Fibroblast of the aortic adventitia (primary cell): ENCODE data around the gene TARDBP. TPM values are rescaled to one million over a fixed set of nuclear protein-coding genes. Genes with fewer than 3 reads are reported as not detected.

Source experiments
- DNase-seq: peaks from one replicate; pipeline ENCODE4 v3.0.0-alpha.2; 2010; ENCODE audit warnings: low read depth
- H3K4me3 ChIP-seq: 2 replicates; pipeline ENCODE4 v1.5.1; 2011; ENCODE audit warnings: low read depth, mild to moderate bottlenecking, control low read depth, low read length, moderate library complexity
- CTCF ChIP-seq: IDR thresholded peaks from 2 replicates; pipeline ENCODE4 v1.5.1; 2011; ENCODE audit warnings: mild to moderate bottlenecking, low read length, control low read depth, inconsistent platforms; ENCODE audit not compliant: insufficient read depth
- total RNA-seq: library from RNA; depleted of rRNA; stranded (reverse); fragments of >200 nt; gene quantifications from 2 replicates; pipeline ENCODE4 v1.2.3, GENCODE V29; 2012; ENCODE audit warnings: low replicate concordance

The TARDBP gene
- total RNA-seq, 1 donor, result 66.1 TPM

- no peak for DNase-seq
- H3K4me3 ChIP-seq, result no peak overlapping the region
- TF ChIP-seq CTCF, result no peak
These were observed 29.6 kb downstream of the TARDBP start for GRCh38 chr1:11042065-11042464.

GRCh38 chr1:11042995-11043874 lies 30.8 kb downstream of the TARDBP start:
- no peak for DNase-seq

GRCh38 chr1:11044086-11044848 lies 31.8 kb downstream of the TARDBP start:
- no peak for DNase-seq
- H3K4me3 ChIP-seq, result no peak overlapping the region
- no peak for TF ChIP-seq CTCF

More at GRCh38 chr1:11042995-11043874, 30.8 kb downstream of the TARDBP start:
- no peak for TF ChIP-seq CTCF
- no peak overlapping the region for H3K4me3 ChIP-seq

GRCh38 chr1:11044849-11045427 lies 32.5 kb downstream of the TARDBP start:
- H3K4me3 ChIP-seq, result no peak overlapping the region
- DNase-seq, result no peak
- no peak for TF ChIP-seq CTCF

GRCh38 chr1:11045428-11046269 lies 33.2 kb downstream of the TARDBP start:
- no peak overlapping the region for H3K4me3 ChIP-seq
- no peak for DNase-seq
- TF ChIP-seq CTCF, result no peak

GRCh38 chr1:11046270-11046566 lies 33.8 kb downstream of the TARDBP start:
- no peak for DNase-seq
- H3K4me3 ChIP-seq, result no peak overlapping the region
- TF ChIP-seq CTCF, result no peak
